ENCODE results near the gene LUC7L3.

GRCh38 chr17:50771991-50772785 is 52.8 kb downstream of the LUC7L3 start:
- TF ChIP-seq CTCF (IDR thresholded peaks at IDR 0.05) (no peak), ZFX (IDR thresholded peaks at IDR 0.05; ENCODE audit: borderline replicate concordance) (no peak)
